ENCODE measurements around the gene POLR3E. TPM values are rescaled to one million over a fixed set of nuclear protein-coding genes. Genes with fewer than 3 reads are reported as not detected.

The POLR3E gene
- total and polyA plus RNA-seq, 4 experiments from 2014 or later = 10.0 to 94.0 (median 52.2) TPM

DNA sequence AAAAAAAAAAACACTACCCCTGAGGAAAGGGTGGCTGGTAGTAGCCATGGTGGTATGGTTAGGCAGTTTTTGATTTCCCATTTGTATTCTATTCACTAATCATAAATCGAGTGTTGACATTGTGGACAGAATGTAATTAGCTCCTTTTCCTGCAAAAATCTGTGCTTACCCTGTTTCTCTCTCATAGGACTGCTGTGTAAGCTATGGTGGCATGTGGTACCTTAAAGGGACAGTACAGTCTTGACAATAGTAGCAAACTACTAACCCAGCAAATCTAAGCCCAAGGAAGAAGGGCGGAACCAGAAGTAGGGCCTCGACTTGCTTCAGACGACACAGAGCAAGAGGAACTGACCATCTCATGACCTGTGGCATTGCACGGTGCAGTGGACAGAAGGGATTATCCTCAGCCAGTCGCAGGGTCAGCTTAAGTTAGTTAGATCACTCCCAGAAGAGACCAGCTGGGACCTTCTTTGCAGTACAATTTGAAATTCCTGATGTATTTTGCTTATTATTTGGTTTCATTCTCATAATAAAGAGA lies 36.3 kb downstream of the POLR3E start:
- CTCF ChIA-PET (ENCODE audit: partially characterized antibody) = interaction anchor here (1.2 kb wide), 1 partner anchor 15 kb away, joined by 5 read pairs; no protein-coding TSS in a partner anchor
- Mint-ChIP-seq H3K4me3 (no peak overlapping the region), H3K36me3 (peaks cover 75 to 86% of the 10 kb centered on the region in 2 donors), H3K9me3 (peaks cover 5 to 31% (median 17%) of the 10 kb centered on the region in 8 donors), H3K27me3 (no peaks in the 10 kb centered on the region), H3K4me1 (peaks cover 14 to 28% (median 19%) of the 10 kb centered on the region in 4 donors), H3K27ac (peak overlapping the region in 3 of 7 donors; percentile 41 to 74 (median 57))
- Histone ChIP-seq H3K36me3 (ENCODE audit: insufficient read depth, low read length) (peaks cover 55% of the 10 kb centered on the region), H3K4me1 (ENCODE audit: insufficient read depth, low read length) (no peaks in the 10 kb centered on the region), H3K27ac (ENCODE audit: low read depth, low read length) (no peak overlapping the region), H3K9me3 (ENCODE audit: control insufficient read depth in 1 of 2, low read length in 2 of 2) (peaks cover 0 to 17% of the 10 kb centered on the region in 2 donors), H3K27me3 (ENCODE audit: insufficient read depth, low read length) (no peaks in the 10 kb centered on the region), H3K4me3 (ENCODE audit: low read length in 2 of 2) (no peak overlapping the region)
- intact Hi-C loops (cut with micrococcal nuclease) = no loop called here
- POLR2A ChIA-PET (ENCODE audit: partially characterized antibody) = interaction anchor here (0.6 to 3.3 kb wide), 5 partner anchors 11 to 39 kb away, joined by 3 to 14 read pairs (median 5); no protein-coding TSS in a partner anchor
- no peak for DNase-seq

DNA sequence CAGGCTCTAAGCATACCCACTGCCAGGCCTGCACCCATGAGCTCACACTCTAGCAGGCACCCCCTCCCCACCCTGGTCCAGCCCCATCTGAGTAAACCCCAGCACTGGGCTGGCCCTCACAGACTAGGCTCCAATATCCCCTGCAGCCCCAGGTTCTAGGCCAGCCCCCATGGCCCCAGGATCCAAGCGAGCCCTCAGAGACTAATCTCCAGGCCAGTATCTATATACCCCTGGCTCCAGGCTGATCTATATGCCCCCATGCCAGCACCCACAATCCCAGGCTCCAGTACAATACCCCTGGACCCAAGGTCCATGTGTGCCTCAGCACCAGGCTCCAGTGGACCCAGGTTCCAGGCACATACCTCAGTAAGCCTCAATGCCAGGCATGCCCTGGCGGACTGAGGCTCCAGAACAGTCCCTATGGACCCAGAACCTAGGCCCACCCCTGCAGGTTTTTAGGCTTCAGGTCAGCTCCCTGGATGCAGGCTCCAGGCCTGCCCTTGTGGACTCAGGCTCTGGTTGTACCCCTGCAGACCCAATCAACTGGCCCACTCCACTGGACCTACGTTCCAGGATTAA lies 38.5 kb downstream of the POLR3E start:
- Histone ChIP-seq H3K27me3 (ENCODE audit: insufficient read depth, low read length) (no peaks in the 10 kb centered on the region), H3K4me1 (ENCODE audit: insufficient read depth, low read length) (no peaks in the 10 kb centered on the region), H3K4me3 (ENCODE audit: low read length in 2 of 2) (no peak overlapping the region), H3K27ac (ENCODE audit: low read depth, low read length) (no peak overlapping the region), H3K9me3 (ENCODE audit: control insufficient read depth in 1 of 2, low read length in 2 of 2) (peaks cover 0 to 17% of the 10 kb centered on the region in 2 donors), H3K36me3 (ENCODE audit: insufficient read depth, low read length) (peaks cover 53% of the 10 kb centered on the region)
- Mint-ChIP-seq H3K4me3 (no peak overlapping the region), H3K27me3 (no peaks in the 10 kb centered on the region), H3K27ac (peak overlapping the region in 5 of 7 donors; percentile 30 to 80 (median 64)), H3K4me1 (peaks cover 11 to 19% (median 13%) of the 10 kb centered on the region in 4 donors), H3K36me3 (peaks cover 83 to 87% of the 10 kb centered on the region in 2 donors), H3K9me3 (peaks cover 5 to 47% (median 27%) of the 10 kb centered on the region in 8 donors)
- ChIA-PET CTCF (ENCODE audit: partially characterized antibody) (interaction anchor here (1.3 kb wide), 1 partner anchor 37 kb away, joined by 3 read pairs; no protein-coding TSS in a partner anchor), POLR2A (ENCODE audit: partially characterized antibody) (interaction anchor here (1.9 to 3.3 kb wide), 4 partner anchors 11 to 37 kb away, joined by 6 to 16 read pairs (median 14); no protein-coding TSS in a partner anchor)
- DNase-seq = no peak
- intact Hi-C loops (cut with micrococcal nuclease) = loop anchor here (5.0 kb wide), 1 partner anchor 37 kb away; the partner anchor contains the start of gene CDR2

DNA sequence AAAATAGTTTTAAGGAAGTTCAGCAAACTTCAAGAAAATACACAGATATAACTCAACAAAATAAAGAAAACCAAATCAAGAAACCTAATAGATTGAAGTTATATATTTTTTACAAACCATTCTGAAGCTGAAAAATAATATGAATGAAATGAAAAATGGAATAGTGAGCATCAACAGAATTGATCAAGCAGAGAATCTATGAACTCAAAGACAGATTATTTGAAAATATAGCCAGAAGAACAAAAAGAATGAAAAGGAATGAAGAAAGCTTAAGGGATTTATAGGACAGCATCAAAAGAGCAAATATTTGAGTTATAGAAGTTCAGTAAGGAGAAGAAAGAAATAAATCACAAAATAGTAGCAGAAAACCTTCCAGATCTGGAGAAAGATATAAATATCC lies 39.4 kb downstream of the POLR3E start:
- H3K27me3 Mint-ChIP-seq = no peaks in the 10 kb centered on the region
- DNase-seq = no peak
- no peaks in the 10 kb centered on the region for H3K4me1 ChIP-seq (ENCODE audit: insufficient read depth, low read length)
- H3K9me3 Mint-ChIP-seq = peaks cover 5 to 55% (median 33%) of the 10 kb centered on the region in 8 donors
- peak overlapping the region in 2 of 7 donors; percentile 17 to 77 for H3K27ac Mint-ChIP-seq
- no peaks in the 10 kb centered on the region for H3K27me3 ChIP-seq (ENCODE audit: insufficient read depth, low read length)
- H3K36me3 ChIP-seq (ENCODE audit: insufficient read depth, low read length) = peaks cover 48% of the 10 kb centered on the region
- intact Hi-C loops (cut with micrococcal nuclease) = loop anchor here (5.0 kb wide), 1 partner anchor 36 kb away; the partner anchor contains the start of gene CDR2
- CTCF ChIA-PET (ENCODE audit: partially characterized antibody) = interaction anchor here (1.4 to 2.2 kb wide), 2 partner anchors 17 to 39 kb away, joined by 4 read pairs; no protein-coding TSS in a partner anchor
- H3K27ac ChIP-seq (ENCODE audit: low read depth, low read length) = no peak overlapping the region
- H3K4me3 ChIP-seq (ENCODE audit: low read length in 2 of 2) = no peak overlapping the region
- peaks cover 82 to 84% of the 10 kb centered on the region in 2 donors for H3K36me3 Mint-ChIP-seq
- peaks cover 0 to 17% of the 10 kb centered on the region in 2 donors for H3K9me3 ChIP-seq (ENCODE audit: control insufficient read depth in 1 of 2, low read length in 2 of 2)
- peaks cover 7 to 19% (median 10%) of the 10 kb centered on the region in 4 donors for H3K4me1 Mint-ChIP-seq
- POLR2A ChIA-PET (ENCODE audit: partially characterized antibody) = interaction anchor here (1.4 to 3.0 kb wide), 4 partner anchors 10 to 37 kb away, joined by 5 to 16 read pairs (median 10); no protein-coding TSS in a partner anchor
- H3K4me3 Mint-ChIP-seq = no peak overlapping the region

DNA sequence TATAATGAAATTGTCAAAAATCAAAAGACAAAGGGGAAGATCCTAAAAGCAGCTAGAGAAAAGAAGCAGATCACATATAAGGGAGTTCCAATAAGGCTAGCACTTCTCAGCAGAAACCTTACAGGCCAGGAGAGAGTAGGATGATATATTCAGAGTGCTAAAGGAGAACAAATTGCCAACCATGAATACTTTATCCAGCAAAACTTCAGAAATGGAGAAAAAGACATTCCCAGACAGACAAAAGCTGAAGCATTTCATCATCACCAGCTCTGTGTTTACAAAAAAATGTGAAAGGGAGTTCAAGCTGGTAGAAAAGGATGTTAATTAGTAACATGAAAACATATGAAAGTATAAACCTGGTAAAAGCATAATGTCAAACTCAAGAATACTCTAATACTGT lies 39.8 kb downstream of the POLR3E start:
- H3K9me3 Mint-ChIP-seq = peaks cover 5 to 57% (median 35%) of the 10 kb centered on the region in 8 donors
- H3K27ac ChIP-seq (ENCODE audit: low read depth, low read length) = no peak overlapping the region
- peak overlapping the region in 2 of 7 donors; percentile 42 to 77 for H3K27ac Mint-ChIP-seq
- H3K27me3 Mint-ChIP-seq = no peaks in the 10 kb centered on the region
- ChIA-PET POLR2A (ENCODE audit: partially characterized antibody) (interaction anchor here (1.2 to 3.0 kb wide), 5 partner anchors 10 to 36 kb away, joined by 3 to 16 read pairs (median 6); no protein-coding TSS in a partner anchor), CTCF (ENCODE audit: partially characterized antibody) (interaction anchor here (1.4 to 2.2 kb wide), 4 partner anchors 8 to 38 kb away, joined by 4 read pairs; no protein-coding TSS in a partner anchor)
- peaks cover 0 to 17% of the 10 kb centered on the region in 2 donors for H3K9me3 ChIP-seq (ENCODE audit: control insufficient read depth in 1 of 2, low read length in 2 of 2)
- H3K36me3 ChIP-seq (ENCODE audit: insufficient read depth, low read length) = peaks cover 44% of the 10 kb centered on the region
- intact Hi-C loops (cut with micrococcal nuclease) = loop anchor here (5.0 kb wide), 1 partner anchor 35 kb away; the partner anchor contains the start of gene CDR2
- H3K4me1 Mint-ChIP-seq = peaks cover 5 to 23% (median 11%) of the 10 kb centered on the region in 4 donors
- H3K36me3 Mint-ChIP-seq = peaks cover 82 to 84% of the 10 kb centered on the region in 2 donors
- H3K27me3 ChIP-seq (ENCODE audit: insufficient read depth, low read length) = no peaks in the 10 kb centered on the region
- no peak overlapping the region for H3K4me3 Mint-ChIP-seq
- no peak for DNase-seq
- peaks cover 5% of the 10 kb centered on the region for H3K4me1 ChIP-seq (ENCODE audit: insufficient read depth, low read length)
- no peak overlapping the region for H3K4me3 ChIP-seq (ENCODE audit: low read length in 2 of 2)

DNA sequence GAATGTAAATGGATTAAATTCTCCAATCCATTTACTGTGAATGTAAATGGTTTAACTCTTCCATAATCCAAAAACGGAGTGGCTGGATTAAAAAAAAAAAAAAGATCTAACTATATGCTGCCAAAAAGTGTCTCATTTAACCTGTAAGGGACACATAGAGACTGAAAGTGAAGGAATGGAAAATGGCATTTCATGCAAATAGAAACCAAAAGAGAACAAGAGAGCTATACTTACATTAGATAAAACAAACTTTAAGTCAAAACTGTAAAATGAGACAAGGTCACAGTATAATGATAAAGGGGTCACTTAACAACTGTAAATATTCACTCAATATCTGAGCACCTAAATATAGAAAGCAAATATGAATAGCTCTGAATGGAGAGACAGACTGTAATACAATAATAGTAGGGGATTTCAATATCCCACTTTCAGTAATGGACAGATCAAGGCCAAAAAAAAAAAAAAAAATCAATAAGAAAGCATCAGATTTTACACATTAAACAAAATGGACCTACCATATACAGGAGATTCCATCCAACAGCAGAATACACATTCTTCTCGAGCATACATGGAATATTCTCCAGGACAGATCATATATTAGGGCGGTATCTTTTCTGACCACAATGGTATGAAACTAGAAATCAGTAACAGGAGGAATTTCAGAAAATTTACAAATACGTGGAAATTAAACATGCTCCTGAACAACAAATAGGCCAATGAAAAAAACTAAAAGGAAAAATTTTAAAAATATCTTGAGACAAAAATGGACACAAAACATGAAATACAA lies 40.8 kb downstream of the POLR3E start:
- Mint-ChIP-seq H3K9me3 (peaks cover 5 to 57% (median 35%) of the 10 kb centered on the region in 8 donors), H3K27ac (peak overlapping the region in 4 of 7 donors; percentile 1 to 59 (median 30))
- intact Hi-C loops (cut with micrococcal nuclease) = loop anchor here (5.0 kb wide), 1 partner anchor 34 kb away; the partner anchor contains the start of gene CDR2

DNA sequence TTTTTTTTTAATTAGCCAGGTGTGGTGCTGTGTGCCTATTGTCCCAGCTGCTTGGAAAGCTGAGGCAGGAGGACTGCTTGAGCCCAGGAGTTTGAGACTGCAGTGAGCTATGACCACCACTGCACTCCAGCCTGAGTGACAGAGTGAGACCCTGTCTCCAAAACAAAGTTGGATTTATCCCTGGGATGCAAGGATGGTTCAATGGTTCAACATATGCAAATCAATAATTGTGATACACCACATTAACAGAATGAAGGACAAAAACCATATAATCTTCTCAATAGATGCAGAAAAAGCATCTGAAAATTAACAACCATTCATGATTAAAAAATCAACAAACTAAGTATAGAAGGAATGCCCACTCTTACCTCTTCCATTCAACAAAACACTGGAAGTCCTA lies 43.7 kb downstream of the POLR3E start:
- Mint-ChIP-seq H3K4me1 (peaks cover 9 to 25% (median 15%) of the 10 kb centered on the region in 4 donors), H3K4me3 (no peak overlapping the region), H3K27me3 (no peaks in the 10 kb centered on the region), H3K9me3 (peaks cover 5 to 51% (median 35%) of the 10 kb centered on the region in 8 donors), H3K27ac (no peak overlapping the region), H3K36me3 (peaks cover 69 to 72% of the 10 kb centered on the region in 2 donors)
- Histone ChIP-seq H3K4me3 (ENCODE audit: low read length in 2 of 2) (no peak overlapping the region), H3K4me1 (ENCODE audit: insufficient read depth, low read length) (peaks cover 14% of the 10 kb centered on the region), H3K9me3 (ENCODE audit: control insufficient read depth in 1 of 2, low read length in 2 of 2) (peaks cover 0 to 17% of the 10 kb centered on the region in 2 donors), H3K27ac (ENCODE audit: low read depth, low read length) (no peak overlapping the region), H3K36me3 (ENCODE audit: insufficient read depth, low read length) (peaks cover 17% of the 10 kb centered on the region), H3K27me3 (ENCODE audit: insufficient read depth, low read length) (no peaks in the 10 kb centered on the region)
- DNase-seq = no peak
- CTCF ChIA-PET (ENCODE audit: partially characterized antibody) = interaction anchor here (0.7 to 1.0 kb wide), 2 partner anchors 23 to 29 kb away, joined by 3 to 4 read pairs; no protein-coding TSS in a partner anchor
- intact Hi-C loops (cut with micrococcal nuclease) = no loop called here
- POLR2A ChIA-PET (ENCODE audit: partially characterized antibody) = interaction anchor here (1.3 to 2.2 kb wide), 2 partner anchors 8 to 17 kb away, joined by 4 to 14 read pairs; no protein-coding TSS in a partner anchor

More for the DNA sequence above, 40.8 kb downstream of the POLR3E start:
- no peak overlapping the region for H3K4me3 ChIP-seq (ENCODE audit: low read length in 2 of 2)
- ChIA-PET POLR2A (ENCODE audit: partially characterized antibody) (interaction anchor here (0.9 to 3.0 kb wide), 8 partner anchors 9 to 35 kb away, joined by 3 to 16 read pairs (median 6); no protein-coding TSS in a partner anchor), CTCF (ENCODE audit: partially characterized antibody) (interaction anchor here (1.4 to 2.2 kb wide), 5 partner anchors 9 to 37 kb away, joined by 4 to 5 read pairs (median 4); no protein-coding TSS in a partner anchor)
- H3K9me3 ChIP-seq (ENCODE audit: control insufficient read depth in 1 of 2, low read length in 2 of 2) = peaks cover 0 to 17% of the 10 kb centered on the region in 2 donors
- peaks cover 36% of the 10 kb centered on the region for H3K36me3 ChIP-seq (ENCODE audit: insufficient read depth, low read length)
- DNase-seq = no peak
- peaks cover 83 to 87% of the 10 kb centered on the region in 2 donors for H3K36me3 Mint-ChIP-seq
- H3K27me3 ChIP-seq (ENCODE audit: insufficient read depth, low read length) = no peaks in the 10 kb centered on the region
- peaks cover 9 to 30% (median 15%) of the 10 kb centered on the region in 4 donors for H3K4me1 Mint-ChIP-seq
- H3K27ac ChIP-seq (ENCODE audit: low read depth, low read length) = no peak overlapping the region
- no peaks in the 10 kb centered on the region for H3K27me3 Mint-ChIP-seq
- peaks cover 14% of the 10 kb centered on the region for H3K4me1 ChIP-seq (ENCODE audit: insufficient read depth, low read length)
- no peak overlapping the region for H3K4me3 Mint-ChIP-seq

Measured in CD4-positive, alpha-beta memory T cell (primary cell).